Measurements from ENCODE around the gene PNPLA5.

GRCh38 chr22:43862882-43863202, 29.0 kb downstream of the PNPLA5 start:
- no peak for TF ChIP-seq JUND (IDR thresholded peaks at IDR 0.05; ENCODE audit: low read length)
- TF ChIP-seq CHD1 (IDR thresholded peaks at IDR 0.05; ENCODE audit: low read depth, low read length), result no peak
- no peak for TF ChIP-seq CTCF (IDR thresholded peaks at IDR 0.05; ENCODE audit: control extremely low read depth in 1 of 3, insufficient read depth in 1 of 3, low read depth in 1 of 3, low read length in 3 of 3)
- no peak for TF ChIP-seq POLR2A (IDR thresholded peaks at IDR 0.05; ENCODE audit: control extremely low read depth in 1 of 2, low read depth in 2 of 2, low read length in 2 of 2)
- no peak for TF ChIP-seq MAX (IDR thresholded peaks at IDR 0.05)
- no peak for TF ChIP-seq TAF1 (IDR thresholded peaks at IDR 0.05; ENCODE audit: low read depth, low read length)
- TF ChIP-seq CHD7 (IDR thresholded peaks at IDR 0.05; ENCODE audit: insufficient replicate concordance, low read length), result no peak
- no peak for TF ChIP-seq SRF (IDR thresholded peaks at IDR 0.05; ENCODE audit: low read depth, low read length)
- TF ChIP-seq PHF8 (conservative IDR thresholded peaks at IDR 0.05; ENCODE audit: low read depth, low read length), result no peak
- TF ChIP-seq CBX5 (IDR thresholded peaks at IDR 0.05; ENCODE audit: low read depth, low read length), result no peak
- no peak for TF ChIP-seq POLR2AphosphoS5 (IDR thresholded peaks at IDR 0.05; ENCODE audit: low read depth, low read length)
